CD14-positive monocyte (primary cell): ENCODE results near the gene SPIRE1. TPM values are rescaled to one million over a fixed set of nuclear protein-coding genes. Genes with fewer than 3 reads are reported as not detected.

Source experiments
- DNase-seq, 3 donors: peaks; one replicate each; pipeline ENCODE4 v3.0.0-alpha.2; 2011 to 2022
- H2AFZ ChIP-seq: 2 replicates; pipeline ENCODE4 v1.6.0; 2012; ENCODE audit warnings: mild to moderate bottlenecking, low read depth, low read length, inconsistent platforms; ENCODE audit not compliant: insufficient read depth, poor library complexity, severe bottlenecking
- H3K27ac ChIP-seq, 2 donors: 1 replicate in 1 of 2; 2 replicates in 1 of 2; pipeline ENCODE4 v1.5.1; 2012 to 2013; ENCODE audit warnings: low read length in 2 of 2, control low read depth in 1 of 2, inconsistent platforms in 1 of 2, low read depth in 1 of 2, mild to moderate bottlenecking in 1 of 2
- H3K27me3 ChIP-seq, 2 donors: one replicate each; pipeline versions ENCODE4 v1.6.0 to v1.6.1; 2011 to 2013; ENCODE audit warnings: low read length in 2 of 2; ENCODE audit not compliant: control insufficient read depth in 2 of 2, insufficient read depth in 2 of 2
- H3K36me3 ChIP-seq, 2 donors: replicated peaks in 1 of 2; 1 replicate in 1 of 2; 2 replicates in 1 of 2; pipeline versions ENCODE4 v1.5.1 to v1.6.1; 2012 to 2013; ENCODE audit warnings: low read length in 2 of 2, control low read depth in 1 of 2, inconsistent platforms in 1 of 2, mild to moderate bottlenecking in 1 of 2; ENCODE audit not compliant: insufficient read depth in 2 of 2, control insufficient read depth in 1 of 2
- H3K4me1 ChIP-seq, 2 donors: 1 replicate in 1 of 2; 2 replicates in 1 of 2; pipeline versions ENCODE4 v1.5.1 to v1.6.1; 2012 to 2013; ENCODE audit warnings: low read length in 2 of 2, control low read depth in 1 of 2, inconsistent platforms in 1 of 2, mild to moderate bottlenecking in 1 of 2, moderate library complexity in 1 of 2; ENCODE audit not compliant: insufficient read depth in 2 of 2, control insufficient read depth in 1 of 2
- H3K4me2 ChIP-seq: replicated peaks from 2 replicates; pipeline ENCODE3; 2012; ENCODE audit warnings: low read length, moderate library complexity, mild to moderate bottlenecking; ENCODE audit not compliant: poor library complexity, severe bottlenecking; ENCODE audit errors: extremely low read depth
- H3K4me3 ChIP-seq, 3 experiments: fragments of 200-600 bp in 1 of 3; sonication (generic) in 1 of 3; replicated peaks in 1 of 3; 1 replicate in 2 of 3; 2 replicates in 1 of 3; pipeline ENCODE4 v1.5.1; 2011 to 2013; ENCODE audit warnings: low read length in 3 of 3, mild to moderate bottlenecking in 3 of 3, control low read depth in 2 of 3, low read depth in 2 of 3, inconsistent platforms in 1 of 3, moderate library complexity in 1 of 3
- H3K79me2 ChIP-seq: 2 replicates; pipeline ENCODE4 v1.6.0; 2012; ENCODE audit warnings: mild to moderate bottlenecking, control low read depth, inconsistent platforms, low read length, moderate library complexity; ENCODE audit not compliant: insufficient read depth
- H3K9ac ChIP-seq: 2 replicates; pipeline ENCODE4 v1.6.0; 2017; ENCODE audit warnings: low read length, mild to moderate bottlenecking; ENCODE audit not compliant: insufficient read depth, poor library complexity, severe bottlenecking
- H3K9me3 ChIP-seq, 2 donors: replicated peaks in 1 of 2; 1 replicate in 1 of 2; 2 replicates in 1 of 2; pipeline versions ENCODE4 v1.5.1 to v1.6.1; 2012 to 2013; ENCODE audit warnings: low read length in 2 of 2, control low read depth in 1 of 2; ENCODE audit not compliant: control insufficient read depth in 1 of 2, insufficient read depth in 1 of 2
- H4K20me1 ChIP-seq: 2 replicates; pipeline ENCODE4 v1.6.0; 2012; ENCODE audit warnings: mild to moderate bottlenecking, low read length, control low read depth, moderate library complexity; ENCODE audit not compliant: insufficient read depth
- H3K27ac Mint-ChIP-seq, 7 donors: one replicate each; pipeline ENCODE4 v1.8.0; 2020; ENCODE audit warnings: mild to moderate bottlenecking in 7 of 7, mixed read lengths in 7 of 7, moderate library complexity in 6 of 7, inconsistent platforms in 2 of 7
- H3K27me3 Mint-ChIP-seq, 3 donors: one replicate each; pipeline ENCODE4 v1.8.0; 2021 to 2022; ENCODE audit warnings: low read depth in 3 of 3, mild to moderate bottlenecking in 3 of 3, mixed read lengths in 3 of 3, moderate library complexity in 3 of 3, inconsistent platforms in 1 of 3
- H3K36me3 Mint-ChIP-seq, 2 donors: one replicate each; pipeline ENCODE4 v1.8.0; 2020; ENCODE audit warnings: mixed read lengths in 2 of 2, inconsistent platforms in 1 of 2, mild to moderate bottlenecking in 1 of 2
- H3K4me1 Mint-ChIP-seq: one replicate; pipeline ENCODE4 v1.8.0; 2020; ENCODE audit warnings: mild to moderate bottlenecking, mixed read lengths
- H3K4me3 Mint-ChIP-seq, 2 donors: one replicate each; pipeline ENCODE4 v1.8.0; 2020; ENCODE audit warnings: mild to moderate bottlenecking in 2 of 2, mixed read lengths in 2 of 2, moderate library complexity in 1 of 2
- H3K9me3 Mint-ChIP-seq, 7 donors: one replicate each; pipeline ENCODE4 v1.8.0; 2020 to 2022; ENCODE audit warnings: mixed read lengths in 7 of 7, mild to moderate bottlenecking in 6 of 7, moderate library complexity in 6 of 7, inconsistent platforms in 2 of 7
- WGBS: methylation state at CpG from one replicate; pipeline ENCODE4 v1.1.5; 2013; ENCODE audit warnings: missing lambda C conversion rate; ENCODE audit not compliant: insufficient coverage; 5-methylcytosine and 5-hydroxymethylcytosine counted together
- intact Hi-C, 2 donors: fragments of 100-400 bp; cut with micrococcal nuclease; formaldehyde crosslinking; loops; one replicate each; pipeline versions ENCODE4 v1.15.0 to v1.15.1; 2023
- polyA plus RNA-seq, 3 donors: library from polyadenylated mRNA; depleted of rRNA in 1 of 3; unstranded in 2 of 3; stranded (reverse) in 1 of 3; fragments of 300-500 nt in 2 of 3; fragments of >200 nt in 1 of 3; fragmentation: Illumina TruSeq in 2 of 3; gene quantifications; 1 replicate in 2 of 3; 2 replicates in 1 of 3; pipeline ENCODE4 v1.2.3, GENCODE V29; 2012 to 2021
- TF ChIP-seq, protein P1 (sequence below): fragments of 200-600 bp; IDR thresholded peaks from one replicate; pipeline ENCODE4 v1.8.0; 2022; ENCODE audit warnings: antibody characterized with exemption, mild to moderate bottlenecking

SPIRE1 gene
- polyA plus RNA-seq, 3 donors: 1.7 to 1.9 (median 1.8) TPM

DNA sequence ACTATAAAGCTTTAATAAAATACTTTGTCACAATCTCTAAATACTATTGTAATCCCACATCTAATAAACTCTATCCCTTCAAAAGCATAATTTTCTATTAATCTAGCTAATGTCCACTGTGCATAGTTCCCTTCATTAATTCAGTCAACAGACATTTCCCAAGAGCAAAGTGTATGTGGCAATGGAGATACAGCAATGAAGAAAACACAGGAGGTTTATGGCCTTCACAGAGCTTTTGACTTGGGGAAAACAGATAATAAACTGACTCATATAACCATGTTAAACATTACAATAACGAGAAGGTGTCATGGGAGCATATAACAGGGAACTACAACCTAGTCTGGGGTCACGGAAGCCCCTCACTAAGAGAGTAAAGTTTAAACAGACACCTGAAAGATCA, 86.3 kb downstream of the SPIRE1 start:
- Mint-ChIP-seq H3K4me1 (no peaks in the 10 kb centered on the region), H3K4me3 (no peak overlapping the region), H3K9me3 (peaks cover 0 to 10% (median 0%) of the 10 kb centered on the region in 7 donors), H3K36me3 (no peaks in the 10 kb centered on the region), H3K27me3 (peaks cover 0 to 1% (median 0%) of the 10 kb centered on the region in 3 donors), H3K27ac (no peak overlapping the region)
- Histone ChIP-seq H3K27me3 (no peaks in the 10 kb centered on the region), H3K27ac (no peak overlapping the region), H2AFZ (no peak overlapping the region), H4K20me1 (no peaks in the 10 kb centered on the region), H3K36me3 (no peaks in the 10 kb centered on the region), H3K9ac (no peak overlapping the region), H3K4me3 (no peak overlapping the region), H3K4me2 (no peak overlapping the region), H3K4me1 (no peaks in the 10 kb centered on the region), H3K79me2 (no peaks in the 10 kb centered on the region), H3K9me3 (no peaks in the 10 kb centered on the region)
- intact Hi-C loops: no loop called here
- DNase-seq: no peak
- 100% methylated on average over 1 of the region's 2 CpGs for WGBS
- TF ChIP-seq, protein P1, sequence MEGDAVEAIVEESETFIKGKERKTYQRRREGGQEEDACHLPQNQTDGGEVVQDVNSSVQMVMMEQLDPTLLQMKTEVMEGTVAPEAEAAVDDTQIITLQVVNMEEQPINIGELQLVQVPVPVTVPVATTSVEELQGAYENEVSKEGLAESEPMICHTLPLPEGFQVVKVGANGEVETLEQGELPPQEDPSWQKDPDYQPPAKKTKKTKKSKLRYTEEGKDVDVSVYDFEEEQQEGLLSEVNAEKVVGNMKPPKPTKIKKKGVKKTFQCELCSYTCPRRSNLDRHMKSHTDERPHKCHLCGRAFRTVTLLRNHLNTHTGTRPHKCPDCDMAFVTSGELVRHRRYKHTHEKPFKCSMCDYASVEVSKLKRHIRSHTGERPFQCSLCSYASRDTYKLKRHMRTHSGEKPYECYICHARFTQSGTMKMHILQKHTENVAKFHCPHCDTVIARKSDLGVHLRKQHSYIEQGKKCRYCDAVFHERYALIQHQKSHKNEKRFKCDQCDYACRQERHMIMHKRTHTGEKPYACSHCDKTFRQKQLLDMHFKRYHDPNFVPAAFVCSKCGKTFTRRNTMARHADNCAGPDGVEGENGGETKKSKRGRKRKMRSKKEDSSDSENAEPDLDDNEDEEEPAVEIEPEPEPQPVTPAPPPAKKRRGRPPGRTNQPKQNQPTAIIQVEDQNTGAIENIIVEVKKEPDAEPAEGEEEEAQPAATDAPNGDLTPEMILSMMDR: no peak

DNA sequence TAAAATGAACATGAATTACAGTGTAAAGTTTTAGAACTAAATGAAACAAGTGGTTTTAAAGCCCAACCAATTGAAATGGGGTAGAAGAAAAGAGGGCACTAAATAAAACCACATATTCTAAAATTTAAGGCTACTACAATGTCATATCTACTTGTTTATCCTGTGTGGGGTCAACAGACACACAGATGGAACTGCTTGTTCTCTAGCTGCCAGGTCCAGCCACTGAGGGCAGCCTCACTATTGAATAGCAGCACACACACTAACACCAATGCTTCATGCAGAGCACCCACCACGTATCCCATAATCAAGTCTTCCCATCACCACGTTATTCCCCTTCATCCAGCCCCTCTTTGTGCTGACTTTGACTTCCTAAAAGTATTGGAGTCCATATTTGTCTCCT, 88.1 kb downstream of the SPIRE1 start:
- Histone ChIP-seq H3K4me3 (no peak overlapping the region), H3K27ac (no peak overlapping the region), H3K9me3 (peaks cover 0 to 4% of the 10 kb centered on the region in 2 donors), H3K27me3 (no peaks in the 10 kb centered on the region), H3K79me2 (no peaks in the 10 kb centered on the region), H3K4me1 (no peaks in the 10 kb centered on the region), H2AFZ (no peak overlapping the region), H3K4me2 (no peak overlapping the region), H3K36me3 (no peaks in the 10 kb centered on the region), H4K20me1 (no peaks in the 10 kb centered on the region), H3K9ac (no peak overlapping the region)
- no peak overlapping the region for H3K27ac Mint-ChIP-seq
- no CpG with 5 or more reads among the region's 2 CpGs for WGBS
- TF ChIP-seq, protein P1: no peak
- DNase-seq: no peak
- no peak overlapping the region for H3K4me3 Mint-ChIP-seq
- peaks cover 0 to 9% (median 3%) of the 10 kb centered on the region in 7 donors for H3K9me3 Mint-ChIP-seq
- no peaks in the 10 kb centered on the region for H3K4me1 Mint-ChIP-seq
- intact Hi-C loops: no loop called here
- peaks cover 0 to 4% (median 0%) of the 10 kb centered on the region in 3 donors for H3K27me3 Mint-ChIP-seq
- no peaks in the 10 kb centered on the region for H3K36me3 Mint-ChIP-seq
